Esophagus squamous epithelium (tissue), 4 donors: ENCODE data around the gene SPATA17.

Experiments
- POLR2A ChIP-seq, 4 donors: fragments of 450-650 bp; IDR thresholded peaks; one replicate each; pipeline ENCODE4 v1.6.1; 2017; ENCODE audit warnings: antibody characterized with exemption in 4 of 4, mild to moderate bottlenecking in 4 of 4, moderate library complexity in 3 of 4
- TF ChIP-seq, protein P1 (sequence below), 6 experiments: fragments of 450-650 bp in 4 of 6; fragments of 200-600 bp in 2 of 6; sonication (generic) in 2 of 6; IDR thresholded peaks; one replicate each; pipeline ENCODE4 v1.5.1; 2016 to 2019; ENCODE audit warnings: antibody characterized with exemption in 6 of 6, mild to moderate bottlenecking in 4 of 6, moderate library complexity in 4 of 6

DNA sequence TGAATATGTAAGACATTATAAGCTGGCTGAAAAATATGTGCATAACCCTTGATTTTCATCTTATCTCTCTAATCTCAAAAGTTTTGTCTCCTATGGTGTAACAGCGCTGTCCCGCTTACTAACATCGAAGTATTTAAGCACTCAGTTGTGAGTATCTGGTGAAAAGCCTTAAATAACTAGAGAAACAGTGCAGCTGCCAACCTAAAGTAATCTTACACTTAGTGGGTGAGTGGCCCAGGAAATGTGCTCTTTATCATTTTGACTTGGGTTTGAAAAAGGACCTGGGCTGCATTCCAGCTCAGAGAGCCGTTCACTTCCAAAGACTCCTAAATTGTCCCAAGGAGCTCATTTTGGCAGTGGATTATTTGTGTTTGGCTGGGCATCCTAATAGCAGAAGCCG is 225.9 kb downstream of the SPATA17 start:
- TF ChIP-seq, protein P1, sequence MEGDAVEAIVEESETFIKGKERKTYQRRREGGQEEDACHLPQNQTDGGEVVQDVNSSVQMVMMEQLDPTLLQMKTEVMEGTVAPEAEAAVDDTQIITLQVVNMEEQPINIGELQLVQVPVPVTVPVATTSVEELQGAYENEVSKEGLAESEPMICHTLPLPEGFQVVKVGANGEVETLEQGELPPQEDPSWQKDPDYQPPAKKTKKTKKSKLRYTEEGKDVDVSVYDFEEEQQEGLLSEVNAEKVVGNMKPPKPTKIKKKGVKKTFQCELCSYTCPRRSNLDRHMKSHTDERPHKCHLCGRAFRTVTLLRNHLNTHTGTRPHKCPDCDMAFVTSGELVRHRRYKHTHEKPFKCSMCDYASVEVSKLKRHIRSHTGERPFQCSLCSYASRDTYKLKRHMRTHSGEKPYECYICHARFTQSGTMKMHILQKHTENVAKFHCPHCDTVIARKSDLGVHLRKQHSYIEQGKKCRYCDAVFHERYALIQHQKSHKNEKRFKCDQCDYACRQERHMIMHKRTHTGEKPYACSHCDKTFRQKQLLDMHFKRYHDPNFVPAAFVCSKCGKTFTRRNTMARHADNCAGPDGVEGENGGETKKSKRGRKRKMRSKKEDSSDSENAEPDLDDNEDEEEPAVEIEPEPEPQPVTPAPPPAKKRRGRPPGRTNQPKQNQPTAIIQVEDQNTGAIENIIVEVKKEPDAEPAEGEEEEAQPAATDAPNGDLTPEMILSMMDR (IDR thresholded peaks at IDR 0.05): no peak
- TF ChIP-seq POLR2A (IDR thresholded peaks at IDR 0.05): no peak
